Measurements from ENCODE around the gene ITM2C. TPM values are rescaled to one million over a fixed set of nuclear protein-coding genes. Genes with fewer than 3 reads are reported as not detected.
A peak's percentile ranks its signal among the peaks of the same experiment; 100 is the strongest.

Gene ITM2C
- total RNA-seq (2022): 20.4 and 21.9 TPM in 2 replicates
- Bru-seq, nascent RNA: percentile 39 among the genes with signal in this experiment
- BruChase-seq, experiment 1, labeled RNA remaining after a 6-hour chase: percentile 49 among the genes with signal in this experiment
- BruChase-seq, experiment 2, labeled RNA remaining after a 2-hour chase: percentile 40 among the genes with signal in this experiment
- long read RNA-seq, transcript ITM2C-202 (6 exons, 2,078 nt): major isoform, 33 of 38 reads
- long read RNA-seq, partial matches to known transcripts: 0 of 38 reads
- long read RNA-seq, other reads (novel, unspliced or antisense): 0 of 38 reads

GRCh38 chr2:230864605-230865306, at the start of gene ITM2C:
ITM2C (plus strand) TSS chr2:230864942; CDS start chr2:230865026, 84 bp downstream.
- intact Hi-C loops (cut with micrococcal nuclease): no loop called here
- H3K36me3 Mint-ChIP-seq (ENCODE audit: insufficient read depth, unreplicated experiment): peaks cover 5% of the 10 kb centered on the region
- H3K9me3 Mint-ChIP-seq (ENCODE audit: unreplicated experiment): no peaks in the 10 kb centered on the region
- H3K4me3 Mint-ChIP-seq (ENCODE audit: unreplicated experiment): peak within 1 kb of the TSS; percentile 88
- DNase-seq (ENCODE audit: unreplicated experiment): peak; percentile 53
- H3K27me3 Mint-ChIP-seq (ENCODE audit: insufficient read depth, unreplicated experiment): peaks cover 37% of the 10 kb centered on the region
- ChIA-PET POLR2A (interaction anchor here (0.9 kb wide), 1 partner anchor 122 kb away, joined by 4 read pairs; no protein-coding TSS in a partner anchor), CTCF (interaction anchor here (0.5 to 1.0 kb wide), 5 partner anchors 12 to 98 kb away, joined by 3 to 4 read pairs (median 3); no protein-coding TSS in a partner anchor)
- peaks cover 5% of the 10 kb centered on the region for H3K4me1 Mint-ChIP-seq (ENCODE audit: insufficient read depth, unreplicated experiment)
- TF ChIP-seq, protein P1, sequence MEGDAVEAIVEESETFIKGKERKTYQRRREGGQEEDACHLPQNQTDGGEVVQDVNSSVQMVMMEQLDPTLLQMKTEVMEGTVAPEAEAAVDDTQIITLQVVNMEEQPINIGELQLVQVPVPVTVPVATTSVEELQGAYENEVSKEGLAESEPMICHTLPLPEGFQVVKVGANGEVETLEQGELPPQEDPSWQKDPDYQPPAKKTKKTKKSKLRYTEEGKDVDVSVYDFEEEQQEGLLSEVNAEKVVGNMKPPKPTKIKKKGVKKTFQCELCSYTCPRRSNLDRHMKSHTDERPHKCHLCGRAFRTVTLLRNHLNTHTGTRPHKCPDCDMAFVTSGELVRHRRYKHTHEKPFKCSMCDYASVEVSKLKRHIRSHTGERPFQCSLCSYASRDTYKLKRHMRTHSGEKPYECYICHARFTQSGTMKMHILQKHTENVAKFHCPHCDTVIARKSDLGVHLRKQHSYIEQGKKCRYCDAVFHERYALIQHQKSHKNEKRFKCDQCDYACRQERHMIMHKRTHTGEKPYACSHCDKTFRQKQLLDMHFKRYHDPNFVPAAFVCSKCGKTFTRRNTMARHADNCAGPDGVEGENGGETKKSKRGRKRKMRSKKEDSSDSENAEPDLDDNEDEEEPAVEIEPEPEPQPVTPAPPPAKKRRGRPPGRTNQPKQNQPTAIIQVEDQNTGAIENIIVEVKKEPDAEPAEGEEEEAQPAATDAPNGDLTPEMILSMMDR (IDR thresholded peaks at IDR 0.05; ENCODE audit: unreplicated experiment): peak; percentile 42
- H3K27ac Mint-ChIP-seq (ENCODE audit: low read depth, unreplicated experiment): no peak within 1 kb of the TSS
- BruUV-seq (replicated peaks): no TSS peak

DNA sequence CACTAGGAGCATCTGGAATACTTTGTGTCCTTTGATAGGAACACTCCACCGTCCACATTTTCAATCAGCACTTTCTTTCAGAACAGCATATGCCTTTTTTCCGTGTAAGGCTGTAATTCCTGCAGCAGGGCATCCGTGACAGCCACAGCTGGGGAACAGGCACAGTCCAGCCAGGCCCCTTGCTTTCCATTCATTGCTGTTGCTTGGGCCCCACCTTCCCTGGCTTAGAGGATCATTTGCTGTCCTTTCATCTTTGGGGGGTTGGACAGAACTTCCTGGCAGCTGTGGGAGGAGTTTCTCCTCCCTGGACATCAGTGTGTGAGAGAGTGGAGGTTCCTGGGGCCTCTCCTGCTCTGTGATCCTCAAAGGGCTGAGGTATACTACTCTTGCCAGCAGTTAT, 49.7 kb upstream of the ITM2C start:
- Mint-ChIP-seq H3K27ac (ENCODE audit: low read depth, unreplicated experiment) (no peak overlapping the region), H3K4me3 (ENCODE audit: unreplicated experiment) (no peak overlapping the region), H3K27me3 (ENCODE audit: insufficient read depth, unreplicated experiment) (no peaks in the 10 kb centered on the region), H3K9me3 (ENCODE audit: unreplicated experiment) (no peaks in the 10 kb centered on the region), H3K4me1 (ENCODE audit: insufficient read depth, unreplicated experiment) (no peaks in the 10 kb centered on the region), H3K36me3 (ENCODE audit: insufficient read depth, unreplicated experiment) (peaks cover 75% of the 10 kb centered on the region)
- CTCF ChIA-PET: interaction anchor here (0.7 to 3.2 kb wide), 4 partner anchors 9 to 243 kb away, joined by 3 to 14 read pairs (median 4); no protein-coding TSS in a partner anchor
- no peak for DNase-seq (ENCODE audit: unreplicated experiment)
- BruUV-seq (replicated peaks): no TSS peak
- TF ChIP-seq, protein P1 (IDR thresholded peaks at IDR 0.05; ENCODE audit: unreplicated experiment): no peak
- POLR2A ChIA-PET: no interaction called here
- intact Hi-C loops (cut with micrococcal nuclease): no loop called here

- DNase-seq (ENCODE audit: unreplicated experiment): no peak
- POLR2A ChIA-PET: no interaction called here
- CTCF ChIA-PET: interaction anchor here (0.7 to 3.2 kb wide), 4 partner anchors 8 to 428 kb away, joined by 3 to 14 read pairs (median 3); no protein-coding TSS in a partner anchor
- no TSS peak for BruUV-seq (replicated peaks)
- Mint-ChIP-seq H3K27ac (ENCODE audit: low read depth, unreplicated experiment) (no peak overlapping the region), H3K4me1 (ENCODE audit: insufficient read depth, unreplicated experiment) (no peaks in the 10 kb centered on the region), H3K4me3 (ENCODE audit: unreplicated experiment) (no peak overlapping the region), H3K27me3 (ENCODE audit: insufficient read depth, unreplicated experiment) (no peaks in the 10 kb centered on the region), H3K36me3 (ENCODE audit: insufficient read depth, unreplicated experiment) (peaks cover 66% of the 10 kb centered on the region), H3K9me3 (ENCODE audit: unreplicated experiment) (no peaks in the 10 kb centered on the region)
- TF ChIP-seq, protein P1 (IDR thresholded peaks at IDR 0.05; ENCODE audit: unreplicated experiment): no peak
- intact Hi-C loops (cut with micrococcal nuclease): no loop called here
These were observed 48.0 kb upstream of the ITM2C start for GRCh38 chr2:230816735-230817134.

DNA sequence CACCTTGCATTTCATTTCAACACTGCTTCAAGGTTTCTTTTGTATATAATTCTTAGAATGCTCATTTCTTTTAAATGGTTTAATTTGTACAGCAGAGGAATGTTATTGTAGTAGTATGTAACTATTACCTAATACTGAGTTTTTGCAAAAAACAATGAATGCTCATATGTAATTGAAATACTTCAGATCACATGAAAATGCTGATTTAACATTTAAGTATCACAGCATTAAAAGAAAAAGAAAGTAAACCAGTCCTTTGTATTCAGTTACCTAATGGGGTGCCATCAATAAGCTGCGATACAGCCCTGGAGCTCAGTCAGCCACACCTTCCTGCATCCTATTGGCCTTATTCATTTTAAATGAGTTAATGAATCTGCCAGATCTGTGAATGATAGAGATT, 45.3 kb upstream of the ITM2C start:
- POLR2A ChIA-PET: no interaction called here
- Mint-ChIP-seq H3K36me3 (ENCODE audit: insufficient read depth, unreplicated experiment) (peaks cover 54% of the 10 kb centered on the region), H3K27me3 (ENCODE audit: insufficient read depth, unreplicated experiment) (no peaks in the 10 kb centered on the region), H3K4me1 (ENCODE audit: insufficient read depth, unreplicated experiment) (peaks cover 1% of the 10 kb centered on the region), H3K4me3 (ENCODE audit: unreplicated experiment) (no peak overlapping the region), H3K9me3 (ENCODE audit: unreplicated experiment) (no peaks in the 10 kb centered on the region), H3K27ac (ENCODE audit: low read depth, unreplicated experiment) (no peak overlapping the region)
- no TSS peak for BruUV-seq (replicated peaks)
- intact Hi-C loops (cut with micrococcal nuclease): no loop called here
- CTCF ChIA-PET: interaction anchor here (0.6 to 2.2 kb wide), 4 partner anchors 18 to 258 kb away, joined by 3 to 15 read pairs (median 3); no protein-coding TSS in a partner anchor
- DNase-seq (ENCODE audit: unreplicated experiment): no peak
- TF ChIP-seq, protein P1 (IDR thresholded peaks at IDR 0.05; ENCODE audit: unreplicated experiment): no peak
